ENCODE data around the gene VTI1B.

Gene VTI1B

DNA sequence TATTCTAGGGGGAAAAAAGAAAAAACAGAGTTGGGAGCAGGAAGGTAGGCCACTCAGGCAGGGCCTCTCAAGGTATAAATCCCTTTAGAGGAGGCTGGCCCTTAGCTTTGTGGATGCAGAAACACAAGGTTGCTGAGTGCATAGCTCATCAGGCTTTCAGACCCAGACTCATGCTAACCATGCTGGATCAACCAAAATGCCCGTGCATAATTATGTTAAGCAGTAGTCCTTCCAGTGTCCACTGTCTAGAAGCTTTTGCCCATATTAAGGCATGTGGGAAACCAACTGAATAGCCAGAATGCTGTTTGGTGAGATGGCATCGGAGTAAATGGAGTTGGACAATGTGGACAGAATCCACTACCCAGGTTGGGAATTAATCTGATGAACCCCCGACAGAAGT lies 35.8 kb downstream of the VTI1B start (continued):
- TF ChIP-seq CSRNP3 (CRISPR knock-in tag; IDR thresholded peaks at IDR 0.05) = no peak
- TF ChIP-seq ZNF8 (CRISPR knock-in tag; IDR thresholded peaks at IDR 0.05) = no peak
- TF ChIP-seq, protein P1, sequence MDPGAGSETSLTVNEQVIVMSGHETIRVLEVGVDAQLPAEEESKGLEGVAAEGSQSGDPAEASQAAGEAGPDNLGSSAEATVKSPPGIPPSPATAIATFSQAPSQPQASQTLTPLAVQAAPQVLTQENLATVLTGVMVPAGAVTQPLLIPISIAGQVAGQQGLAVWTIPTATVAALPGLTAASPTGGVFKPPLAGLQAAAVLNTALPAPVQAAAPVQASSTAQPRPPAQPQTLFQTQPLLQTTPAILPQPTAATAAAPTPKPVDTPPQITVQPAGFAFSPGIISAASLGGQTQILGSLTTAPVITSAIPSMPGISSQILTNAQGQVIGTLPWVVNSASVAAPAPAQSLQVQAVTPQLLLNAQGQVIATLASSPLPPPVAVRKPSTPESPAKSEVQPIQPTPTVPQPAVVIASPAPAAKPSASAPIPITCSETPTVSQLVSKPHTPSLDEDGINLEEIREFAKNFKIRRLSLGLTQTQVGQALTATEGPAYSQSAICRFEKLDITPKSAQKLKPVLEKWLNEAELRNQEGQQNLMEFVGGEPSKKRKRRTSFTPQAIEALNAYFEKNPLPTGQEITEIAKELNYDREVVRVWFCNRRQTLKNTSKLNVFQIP (CRISPR knock-in tag; IDR thresholded peaks at IDR 0.05; ENCODE audit: borderline replicate concordance, low read depth) = no peak
- no peak for TF ChIP-seq ZFP3 (CRISPR knock-in tag; IDR thresholded peaks at IDR 0.05)

- TF ChIP-seq SNAI2 (CRISPR knock-in tag; IDR thresholded peaks at IDR 0.05) = no peak
- no peak for TF ChIP-seq ZFP3 (CRISPR knock-in tag; IDR thresholded peaks at IDR 0.05)
- ATAC-seq = no peak
These were observed 38.0 kb downstream of the VTI1B start for GRCh38 chr14:67636361-67636919.

DNA sequence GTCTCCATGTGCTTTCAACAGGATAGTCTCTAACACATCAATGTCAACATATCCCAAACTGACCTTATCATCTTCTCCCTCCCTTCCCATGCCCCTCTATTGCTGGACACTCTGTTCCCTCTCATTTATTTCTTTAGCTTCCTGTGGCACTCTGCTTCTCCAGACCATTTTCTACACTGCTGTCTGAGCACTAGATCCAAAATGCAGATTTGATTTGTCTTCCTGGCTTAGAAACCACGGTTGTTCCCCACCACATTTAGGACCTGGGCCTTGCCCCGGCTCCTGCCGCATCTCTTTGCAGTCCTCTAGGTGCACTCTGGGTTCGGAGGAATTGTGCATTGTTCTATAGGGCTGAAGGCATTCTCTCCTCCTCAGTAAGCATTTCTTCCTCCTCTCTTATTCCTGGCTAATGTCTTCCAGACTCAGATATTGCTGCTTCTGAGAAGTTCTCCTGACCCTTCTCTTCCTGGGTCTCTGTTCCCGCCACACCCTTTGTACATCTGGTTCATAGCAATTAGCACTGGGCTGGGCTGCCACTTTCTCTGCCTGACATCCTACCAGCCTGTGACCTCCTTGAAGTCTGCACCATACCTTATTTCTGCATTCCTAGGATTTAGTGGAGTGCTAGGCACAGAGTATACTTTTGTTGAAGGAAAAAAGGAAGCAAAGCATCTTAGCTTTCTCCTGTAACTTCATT lies 40.8 kb downstream of the VTI1B start:
- no peak for TF ChIP-seq TSHZ2 (CRISPR knock-in tag; IDR thresholded peaks at IDR 0.05)
- TF ChIP-seq ZFP30 (CRISPR knock-in tag; IDR thresholded peaks at IDR 0.05) = no peak
- TF ChIP-seq ARNTL (CRISPR knock-in tag; IDR thresholded peaks at IDR 0.05; ENCODE audit: borderline replicate concordance, low read depth) = no peak
- TF ChIP-seq PPARA (CRISPR knock-in tag; IDR thresholded peaks at IDR 0.05; ENCODE audit: borderline replicate concordance) = no peak
- TF ChIP-seq ZNF565 (CRISPR knock-in tag; conservative IDR thresholded peaks at IDR 0.05; ENCODE audit: low read depth) = no peak
- TF ChIP-seq TOX (CRISPR knock-in tag; IDR thresholded peaks at IDR 0.05; ENCODE audit: borderline replicate concordance) = no peak
- TF ChIP-seq OSR1 (CRISPR knock-in tag; IDR thresholded peaks at IDR 0.05) = no peak
- TF ChIP-seq ESRRG (CRISPR knock-in tag; IDR thresholded peaks at IDR 0.05) = no peak
- ATAC-seq = no peak

- TF ChIP-seq ARNTL (CRISPR knock-in tag; IDR thresholded peaks at IDR 0.05; ENCODE audit: borderline replicate concordance, low read depth) = no peak
- TF ChIP-seq TCF4 (CRISPR knock-in tag; IDR thresholded peaks at IDR 0.05; ENCODE audit: borderline replicate concordance) = no peak
- no peak for TF ChIP-seq ZNF70 (CRISPR knock-in tag; IDR thresholded peaks at IDR 0.05)
- no peak for TF ChIP-seq RARB (CRISPR knock-in tag; IDR thresholded peaks at IDR 0.05)
- no peak for TF ChIP-seq ZFP30 (CRISPR knock-in tag; IDR thresholded peaks at IDR 0.05)
- TF ChIP-seq ZC3H10 (CRISPR knock-in tag; IDR thresholded peaks at IDR 0.05) = no peak
- TF ChIP-seq ISL1 (CRISPR knock-in tag; IDR thresholded peaks at IDR 0.05) = no peak
- TF ChIP-seq, protein P2, sequence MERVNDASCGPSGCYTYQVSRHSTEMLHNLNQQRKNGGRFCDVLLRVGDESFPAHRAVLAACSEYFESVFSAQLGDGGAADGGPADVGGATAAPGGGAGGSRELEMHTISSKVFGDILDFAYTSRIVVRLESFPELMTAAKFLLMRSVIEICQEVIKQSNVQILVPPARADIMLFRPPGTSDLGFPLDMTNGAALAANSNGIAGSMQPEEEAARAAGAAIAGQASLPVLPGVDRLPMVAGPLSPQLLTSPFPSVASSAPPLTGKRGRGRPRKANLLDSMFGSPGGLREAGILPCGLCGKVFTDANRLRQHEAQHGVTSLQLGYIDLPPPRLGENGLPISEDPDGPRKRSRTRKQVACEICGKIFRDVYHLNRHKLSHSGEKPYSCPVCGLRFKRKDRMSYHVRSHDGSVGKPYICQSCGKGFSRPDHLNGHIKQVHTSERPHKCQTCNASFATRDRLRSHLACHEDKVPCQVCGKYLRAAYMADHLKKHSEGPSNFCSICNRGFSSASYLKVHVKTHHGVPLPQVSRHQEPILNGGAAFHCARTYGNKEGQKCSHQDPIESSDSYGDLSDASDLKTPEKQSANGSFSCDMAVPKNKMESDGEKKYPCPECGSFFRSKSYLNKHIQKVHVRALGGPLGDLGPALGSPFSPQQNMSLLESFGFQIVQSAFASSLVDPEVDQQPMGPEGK (CRISPR knock-in tag; IDR thresholded peaks at IDR 0.05; ENCODE audit: borderline replicate concordance) = no peak
- no peak for TF ChIP-seq CSRNP3 (CRISPR knock-in tag; IDR thresholded peaks at IDR 0.05)
- ATAC-seq = no peak
These were observed 43.5 kb downstream of the VTI1B start for GRCh38 chr14:67630938-67631337.

All from SK-N-SH treated with all-trans-retinoic acid at 6 μM for 48 hours (cell line).